ENCODE results near the gene SCARB1. TPM values are rescaled to one million over a fixed set of nuclear protein-coding genes. Genes with fewer than 3 reads are reported as not detected.

The SCARB1 gene
- total and polyA plus RNA-seq, 2 of the 13 experiments (the other 11 are each of a cell fraction or from before 2014, with no cell fraction given): 63.4 to 160 TPM

- TF ChIP-seq MLX (CRISPR knock-in tag; IDR thresholded peaks at IDR 0.05): no peak
- TF ChIP-seq ZNF558 (CRISPR knock-in tag; IDR thresholded peaks at IDR 0.05; ENCODE audit: borderline replicate concordance): no peak
- no peak for TF ChIP-seq KDM3A (CRISPR knock-in tag; IDR thresholded peaks at IDR 0.05; ENCODE audit: low read depth)
- no peak for TF ChIP-seq HNF4G (IDR thresholded peaks at IDR 0.05; ENCODE audit: borderline replicate concordance, low read depth, low read length)
- TF ChIP-seq HNF4G (CRISPR knock-in tag; IDR thresholded peaks at IDR 0.05; ENCODE audit: borderline replicate concordance, low read depth): no peak
- TF ChIP-seq ZNF224 (CRISPR knock-in tag; IDR thresholded peaks at IDR 0.05): no peak
- no peak for TF ChIP-seq BORCS8-MEF2B (CRISPR knock-in tag; IDR thresholded peaks at IDR 0.05)
- TF ChIP-seq ATF5 (CRISPR knock-in tag; IDR thresholded peaks at IDR 0.05; ENCODE audit: low read depth): no peak
- TF ChIP-seq ZBTB25 (CRISPR knock-in tag; IDR thresholded peaks at IDR 0.05): 0 out of 2 replicates have a peak, but pooled peaks have one; percentile 18
- TF ChIP-seq PBX3 (CRISPR knock-in tag; IDR thresholded peaks at IDR 0.05; ENCODE audit: borderline replicate concordance): no peak
- peak; percentile 77; the same call in 1 of the 2 replicates for TF ChIP-seq POLR2AphosphoS2 (IDR thresholded peaks at IDR 0.05; ENCODE audit: low read depth, low read length)
- no peak for TF ChIP-seq THAP7 (CRISPR knock-in tag; IDR thresholded peaks at IDR 0.05)
- TF ChIP-seq ZKSCAN8 (CRISPR knock-in tag; IDR thresholded peaks at IDR 0.05; ENCODE audit: borderline replicate concordance): 0 out of 2 replicates have a peak, but pooled peaks have one; percentile 1
- TF ChIP-seq ZNF879 (CRISPR knock-in tag; IDR thresholded peaks at IDR 0.05): no peak
- TF ChIP-seq REL (CRISPR knock-in tag; conservative IDR thresholded peaks at IDR 0.05): no peak
- no peak for TF ChIP-seq TIGD3 (CRISPR knock-in tag; IDR thresholded peaks at IDR 0.05; ENCODE audit: borderline replicate concordance)
- no peak for TF ChIP-seq GPBP1L1 (CRISPR knock-in tag; IDR thresholded peaks at IDR 0.05)
- TF ChIP-seq ZNF761 (CRISPR knock-in tag; conservative IDR thresholded peaks at IDR 0.05): no peak
- 0 out of 2 replicates have a peak, but pooled peaks have one; percentile 25 for TF ChIP-seq ZNF232 (CRISPR knock-in tag; IDR thresholded peaks at IDR 0.05; ENCODE audit: borderline replicate concordance)
- TF ChIP-seq ZBTB7B (CRISPR knock-in tag; IDR thresholded peaks at IDR 0.05): no peak
Observed at GRCh38 chr12:124910561-124911478, 47.2 kb upstream of the SCARB1 start (continued).
